Mesenchymal stem cell (in vitro differentiated cells and primary cell): ENCODE results near the gene PIGM.

Source experiments
- DNase-seq: peaks from one replicate; pipeline ENCODE4 v3.0.0-alpha.2; 2013
- H2AFZ ChIP-seq: one replicate; pipeline ENCODE4 v1.6.1; 2013; ENCODE audit warnings: low read depth, mild to moderate bottlenecking, control low read depth, inconsistent platforms, low read length, moderate library complexity
- H2AK5ac ChIP-seq: 2 replicates; pipeline ENCODE4 v1.6.1; 2013; ENCODE audit warnings: low read length, moderate library complexity, mild to moderate bottlenecking, inconsistent platforms; ENCODE audit not compliant: severe bottlenecking
- H2BK120ac ChIP-seq: one replicate; pipeline ENCODE4 v1.6.1; 2013; ENCODE audit warnings: low read depth, mild to moderate bottlenecking, inconsistent platforms, low read length, moderate library complexity
- H2BK12ac ChIP-seq, 2 experiments: one replicate each; pipeline ENCODE4 v1.6.1; 2013; ENCODE audit warnings: inconsistent platforms in 2 of 2, low read length in 2 of 2, mild to moderate bottlenecking in 2 of 2, moderate library complexity in 2 of 2, control low read depth in 1 of 2
- H2BK15ac ChIP-seq: one replicate; pipeline ENCODE4 v1.6.1; 2013; ENCODE audit warnings: mild to moderate bottlenecking, low read depth, inconsistent platforms; ENCODE audit not compliant: poor library complexity, severe bottlenecking
- H2BK5ac ChIP-seq: 2 replicates; pipeline ENCODE4 v1.6.1; 2013; ENCODE audit warnings: low read depth, mild to moderate bottlenecking, low read length, control low read depth, inconsistent platforms; ENCODE audit not compliant: poor library complexity, severe bottlenecking
- H3K14ac ChIP-seq, 2 experiments: one replicate each; pipeline ENCODE4 v1.6.1; 2013; ENCODE audit warnings: inconsistent platforms in 2 of 2, low read length in 2 of 2, control low read depth in 1 of 2, mild to moderate bottlenecking in 1 of 2, moderate library complexity in 1 of 2
- H3K18ac ChIP-seq, 2 experiments: one replicate each; pipeline ENCODE4 v1.6.1; 2013; ENCODE audit warnings: inconsistent platforms in 2 of 2, low read length in 2 of 2, control low read depth in 1 of 2, low read depth in 1 of 2, mild to moderate bottlenecking in 1 of 2
- H3K23ac ChIP-seq, 2 experiments: one replicate each; pipeline ENCODE4 v1.6.1; 2013; ENCODE audit warnings: inconsistent platforms in 2 of 2, low read length in 2 of 2, mild to moderate bottlenecking in 2 of 2, moderate library complexity in 2 of 2, control low read depth in 1 of 2
- H3K27ac ChIP-seq: 2 replicates; pipeline ENCODE4 v1.5.1; 2013; ENCODE audit warnings: mild to moderate bottlenecking, moderate library complexity, low read length, control low read depth, inconsistent platforms; ENCODE audit not compliant: poor library complexity, severe bottlenecking
- H3K27me3 ChIP-seq, 2 experiments: 2 replicates each; pipeline versions ENCODE4 v1.6.1 to v1.7.0; 2013; ENCODE audit warnings: low read length in 2 of 2, mild to moderate bottlenecking in 2 of 2, moderate library complexity in 2 of 2, control low read depth in 1 of 2, inconsistent platforms in 1 of 2; ENCODE audit not compliant: control insufficient read depth in 1 of 2, insufficient read depth in 1 of 2
- H3K36me3 ChIP-seq, 2 experiments: 2 replicates each; pipeline versions ENCODE4 v1.6.1 to v1.7.0; 2013; ENCODE audit warnings: low read length in 2 of 2, control low read depth in 1 of 2, inconsistent platforms in 1 of 2, low read depth in 1 of 2, mild to moderate bottlenecking in 1 of 2; ENCODE audit not compliant: insufficient read depth in 2 of 2, control insufficient read depth in 1 of 2
- H3K4ac ChIP-seq, 2 experiments: one replicate each; pipeline ENCODE4 v1.6.1; 2013; ENCODE audit warnings: inconsistent platforms in 2 of 2, low read length in 2 of 2, mild to moderate bottlenecking in 2 of 2, moderate library complexity in 2 of 2, control low read depth in 1 of 2, low read depth in 1 of 2
- H3K4me1 ChIP-seq: 2 replicates; pipeline ENCODE4 v1.6.1; 2013; ENCODE audit warnings: low read depth, low read length, control low read depth; ENCODE audit not compliant: control insufficient read depth, insufficient read depth
- H3K4me2 ChIP-seq: 2 replicates; pipeline ENCODE4 v1.6.1; 2013; ENCODE audit warnings: low read length, mild to moderate bottlenecking, inconsistent platforms; ENCODE audit not compliant: poor library complexity, severe bottlenecking
- H3K4me3 ChIP-seq, 2 experiments: 2 replicates each; pipeline versions ENCODE4 v1.5.1 to v1.7.0; 2013; ENCODE audit warnings: low read length in 2 of 2, mild to moderate bottlenecking in 2 of 2, control low read depth in 1 of 2, low read depth in 1 of 2; ENCODE audit not compliant: insufficient read depth in 1 of 2
- H3K79me1 ChIP-seq: replicated peaks from 2 replicates; pipeline ENCODE4 v1.6.1; 2013; ENCODE audit warnings: mild to moderate bottlenecking, control low read depth, low read length, inconsistent platforms; ENCODE audit not compliant: poor library complexity, severe bottlenecking
- H3K9ac ChIP-seq: 2 replicates; pipeline ENCODE4 v1.7.0; 2013; ENCODE audit warnings: mild to moderate bottlenecking, low read length, moderate library complexity
- H3K9me3 ChIP-seq: 2 replicates; pipeline ENCODE4 v1.7.0; 2013; ENCODE audit warnings: mild to moderate bottlenecking, low read length; ENCODE audit not compliant: control insufficient read depth
- H4K8ac ChIP-seq: one replicate; pipeline ENCODE4 v1.6.1; 2013; ENCODE audit warnings: inconsistent platforms, mild to moderate bottlenecking, low read length, moderate library complexity
- H4K91ac ChIP-seq: one replicate; pipeline ENCODE4 v1.6.1; 2013; ENCODE audit warnings: mild to moderate bottlenecking, low read length, inconsistent platforms
- WGBS: methylation state at CpG from one replicate; pipeline ENCODE4 v1.1.7; 2013; ENCODE audit warnings: mixed read lengths; 5-methylcytosine and 5-hydroxymethylcytosine counted together

The PIGM gene

GRCh38 chr1:160058087-160058486 lies 26.3 kb upstream of the PIGM start:
- DNase-seq, result peak; percentile 5
- Histone ChIP-seq H3K27me3 (peaks cover 89 to 93% of the 10 kb centered on the region in 2 experiments), H3K23ac (no peak overlapping the region), H3K4me3 (no peak overlapping the region), H2BK15ac (no peak overlapping the region), H4K8ac (no peak overlapping the region), H3K4ac (no peak overlapping the region), H3K79me1 (no peaks in the 10 kb centered on the region), H3K36me3 (no peaks in the 10 kb centered on the region), H2AFZ (no peak overlapping the region), H3K9ac (no peak overlapping the region), H2BK12ac (no peak overlapping the region), H3K4me2 (no peak overlapping the region), H3K27ac (no peak overlapping the region), H4K91ac (no peak overlapping the region), H2BK5ac (no peak overlapping the region), H3K4me1 (no peaks in the 10 kb centered on the region), H2BK120ac (no peak overlapping the region), H3K18ac (no peak overlapping the region), H3K14ac (no peak overlapping the region), H2AK5ac (no peak overlapping the region), H3K9me3 (no peaks in the 10 kb centered on the region)
- WGBS, result 40% methylated on average over 1 of the region's 2 CpGs

DNA sequence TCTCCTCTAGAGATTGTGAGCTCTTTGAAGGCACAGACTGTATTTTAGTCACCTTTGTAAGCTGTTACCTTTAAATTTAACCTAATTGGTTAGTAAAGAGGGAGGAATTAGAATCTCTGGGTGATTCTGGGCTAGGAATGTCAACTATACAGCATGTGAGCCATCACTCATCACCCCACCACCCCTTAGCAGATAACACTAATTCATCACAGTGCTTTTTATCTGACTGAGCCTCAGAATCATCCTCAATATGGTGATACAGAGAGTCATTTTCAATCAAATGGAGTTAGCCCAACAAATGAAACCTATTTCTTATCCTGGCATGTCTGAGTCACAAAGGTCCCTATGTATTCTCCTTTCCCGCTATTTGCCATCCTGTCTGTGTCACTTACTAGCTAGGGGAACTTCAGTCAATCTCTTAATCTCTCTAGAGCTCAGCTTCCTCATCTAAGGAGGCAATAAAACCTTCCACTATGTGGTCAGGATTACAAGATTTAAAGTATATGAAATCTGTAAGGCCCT lies 24.9 kb upstream of the PIGM start:
- H3K4ac ChIP-seq, result no peak overlapping the region
- no peak overlapping the region for H2AK5ac ChIP-seq
- H2BK5ac ChIP-seq, result no peak overlapping the region
- no peak overlapping the region for H3K14ac ChIP-seq
- H3K4me2 ChIP-seq, result no peak overlapping the region
- H2AFZ ChIP-seq, result no peak overlapping the region
- H3K9me3 ChIP-seq, result no peaks in the 10 kb centered on the region
- H3K4me3 ChIP-seq, result no peak overlapping the region
- no peak overlapping the region for H4K91ac ChIP-seq
- H3K27ac ChIP-seq, result no peak overlapping the region
- H3K79me1 ChIP-seq, result no peaks in the 10 kb centered on the region
- H3K36me3 ChIP-seq, result no peaks in the 10 kb centered on the region
- no peak overlapping the region for H2BK12ac ChIP-seq
- H2BK15ac ChIP-seq, result no peak overlapping the region
- no peak overlapping the region for H3K18ac ChIP-seq
- WGBS, result 60% methylated on average over 1 of the region's 1 CpG
- no peak for DNase-seq
- no peak overlapping the region for H3K9ac ChIP-seq
- H3K27me3 ChIP-seq, result peaks cover 92 to 94% of the 10 kb centered on the region in 2 experiments
- H2BK120ac ChIP-seq, result no peak overlapping the region
- no peaks in the 10 kb centered on the region for H3K4me1 ChIP-seq
- H4K8ac ChIP-seq, result no peak overlapping the region
- no peak overlapping the region for H3K23ac ChIP-seq

GRCh38 chr1:160053548-160054365 lies 22.0 kb upstream of the PIGM start:
- H3K9ac ChIP-seq, result no peak overlapping the region
- H2BK5ac ChIP-seq, result no peak overlapping the region
- no peak overlapping the region for H3K23ac ChIP-seq
- H3K4me3 ChIP-seq, result no peak overlapping the region
- no peak overlapping the region for H4K8ac ChIP-seq
- no peak overlapping the region for H2BK15ac ChIP-seq
- H2AK5ac ChIP-seq, result no peak overlapping the region
- H3K9me3 ChIP-seq, result no peaks in the 10 kb centered on the region
- DNase-seq, result no peak
- no peaks in the 10 kb centered on the region for H3K36me3 ChIP-seq
- no peak overlapping the region for H3K27ac ChIP-seq
- no peak overlapping the region for H2BK120ac ChIP-seq
- H3K4me2 ChIP-seq, result no peak overlapping the region
- H2BK12ac ChIP-seq, result no peak overlapping the region
- WGBS, result 69% methylated on average over 6 of the region's 7 CpGs
- H3K4ac ChIP-seq, result no peak overlapping the region
- H3K14ac ChIP-seq, result no peak overlapping the region
- H3K27me3 ChIP-seq, result peaks cover 72 to 86% of the 10 kb centered on the region in 2 experiments
- H4K91ac ChIP-seq, result no peak overlapping the region
- H2AFZ ChIP-seq, result no peak overlapping the region
- no peak overlapping the region for H3K18ac ChIP-seq
- no peaks in the 10 kb centered on the region for H3K4me1 ChIP-seq
- no peaks in the 10 kb centered on the region for H3K79me1 ChIP-seq

DNA sequence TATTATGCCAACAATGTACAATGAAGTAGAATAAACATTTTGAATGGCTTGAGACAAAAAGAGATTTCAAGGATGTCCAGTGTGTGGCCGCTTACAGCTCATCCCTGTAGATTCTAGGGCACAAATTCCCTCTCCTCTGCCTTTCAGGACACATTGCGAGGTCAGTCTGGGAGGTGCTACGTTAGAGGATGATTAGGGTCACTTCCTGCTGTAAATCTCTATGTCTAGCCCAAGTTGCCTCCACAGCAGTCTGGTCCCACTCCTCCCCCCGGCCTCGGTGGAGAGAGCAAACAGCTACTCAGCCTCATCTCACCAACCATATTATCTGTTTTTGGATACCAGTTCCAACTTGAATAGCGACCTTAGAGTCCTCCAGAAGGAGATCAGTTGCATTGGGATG lies 21.1 kb upstream of the PIGM start:
- Histone ChIP-seq H2AK5ac (no peak overlapping the region), H3K36me3 (no peaks in the 10 kb centered on the region), H3K9me3 (no peaks in the 10 kb centered on the region), H2BK5ac (no peak overlapping the region), H3K27ac (no peak overlapping the region), H3K18ac (no peak overlapping the region), H3K4me2 (no peak overlapping the region), H3K9ac (no peak overlapping the region), H3K14ac (no peak overlapping the region), H3K4me1 (no peaks in the 10 kb centered on the region), H2BK12ac (no peak overlapping the region), H3K23ac (no peak overlapping the region), H3K4me3 (no peak overlapping the region), H2BK15ac (no peak overlapping the region), H4K91ac (no peak overlapping the region), H2AFZ (no peak overlapping the region), H2BK120ac (no peak overlapping the region), H3K4ac (no peak overlapping the region), H3K27me3 (peaks cover 70 to 86% of the 10 kb centered on the region in 2 experiments), H4K8ac (no peak overlapping the region), H3K79me1 (no peaks in the 10 kb centered on the region)
- DNase-seq, result no peak
- whole genome bisulfite sequencing, result 20% methylated on average over 4 of the region's 6 CpGs
